Neural cell (in vitro differentiated cells): Measurements from ENCODE around the gene SRPK1. TPM values are rescaled to one million over a fixed set of nuclear protein-coding genes. Genes with fewer than 3 reads are reported as not detected.
"Not testable (repeated sequence)": the region's sequence is repeated elsewhere in the genome, so short reads cannot be mapped to it uniquely, and the experiment has no call there.

Source experiments
- H2AFZ ChIP-seq: fragments of 200-600, 300-800 bp; sonication (generic), shearing (Covaris generic); 2 replicates; pipeline ENCODE4 v1.6.0; 2014; ENCODE audit warnings: low read depth, mild to moderate bottlenecking, antibody characterized with exemption, low read length, moderate library complexity
- H3F3A ChIP-seq: fragments of 200-600 bp; shearing (Covaris generic); 2 replicates; pipeline ENCODE4 v1.6.1; 2016; ENCODE audit warnings: mild to moderate bottlenecking, moderate library complexity, mixed read lengths, antibody characterized with exemption, low read length; ENCODE audit not compliant: insufficient read depth, poor library complexity, severe bottlenecking
- H3K27ac ChIP-seq: fragments of 200-600, 300-800 bp; sonication (generic), shearing (Covaris generic); 2 replicates; pipeline ENCODE4 v1.5.1; 2014; ENCODE audit warnings: mild to moderate bottlenecking, low read length, moderate library complexity
- H3K27me3 ChIP-seq: fragments of 300-800, 200-600 bp; sonication (generic), shearing (Covaris generic); 2 replicates; pipeline ENCODE4 v1.6.0; 2014; ENCODE audit warnings: mild to moderate bottlenecking, low read depth, low read length, moderate library complexity; ENCODE audit not compliant: insufficient read depth
- H3K36me3 ChIP-seq: fragments of 300-800, 200-600 bp; sonication (generic), shearing (Covaris generic); 2 replicates; pipeline ENCODE4 v1.5.1; 2014; ENCODE audit warnings: mild to moderate bottlenecking, antibody characterized with exemption, low read length, moderate library complexity; ENCODE audit not compliant: insufficient read depth
- H3K4me2 ChIP-seq: fragments of 300-800, 200-600 bp; sonication (generic), shearing (Covaris generic); 2 replicates; pipeline ENCODE4 v1.6.0; 2014; ENCODE audit warnings: mild to moderate bottlenecking, low read length
- H3K4me3 ChIP-seq: fragments of 300-800, 200-600 bp; sonication (generic), shearing (Covaris generic); 2 replicates; pipeline ENCODE4 v1.5.1; 2014; ENCODE audit warnings: mild to moderate bottlenecking, low read length, moderate library complexity
- H3K79me2 ChIP-seq: fragments of 200-600 bp; shearing (Covaris generic); replicated peaks from 2 replicates; pipeline ENCODE4 v1.6.0; 2014; ENCODE audit warnings: mild to moderate bottlenecking, low read length, moderate library complexity; ENCODE audit not compliant: insufficient read depth
- H3K9ac ChIP-seq: fragments of 300-800, 200-600 bp; sonication (generic), shearing (Covaris generic); 2 replicates; pipeline ENCODE4 v1.6.1; 2016; ENCODE audit warnings: mild to moderate bottlenecking, low read length, mixed read lengths
- H3K9me2 ChIP-seq: fragments of 200-600 bp; shearing (Covaris generic); 2 replicates; pipeline ENCODE4 v1.6.1; 2016; ENCODE audit warnings: mild to moderate bottlenecking, low read length, mixed read lengths; ENCODE audit not compliant: insufficient read depth
- H3K9me3 ChIP-seq: fragments of 200-600, 300-800 bp; sonication (generic), shearing (Covaris generic); 2 replicates; pipeline ENCODE4 v1.6.1; 2016; ENCODE audit warnings: mild to moderate bottlenecking, mixed run types, low read length, moderate library complexity, mixed read lengths
- H4K20me1 ChIP-seq: fragments of 200-600 bp; shearing (Covaris generic); 2 replicates; pipeline ENCODE4 v1.6.1; 2016; ENCODE audit warnings: mild to moderate bottlenecking, mixed run types; ENCODE audit not compliant: insufficient read depth
- EP300 ChIP-seq: fragments of 450-650 bp; conservative IDR thresholded peaks from 2 replicates; pipeline ENCODE4 v1.6.1; 2014; ENCODE audit warnings: antibody characterized with exemption, mild to moderate bottlenecking, moderate library complexity; ENCODE audit not compliant: poor library complexity, severe bottlenecking
- EZH2 ChIP-seq: fragments of 200-600, 300-800 bp; shearing (Covaris generic), sonication (generic); IDR thresholded peaks from 2 replicates; pipeline ENCODE4 v1.6.1; 2014; ENCODE audit warnings: antibody characterized with exemption, low read length, borderline replicate concordance, mild to moderate bottlenecking; ENCODE audit not compliant: insufficient read depth, poor library complexity, severe bottlenecking
- MXI1 ChIP-seq: fragments of 450-650 bp; conservative IDR thresholded peaks from 2 replicates; pipeline ENCODE4 v1.6.1; 2014; ENCODE audit warnings: antibody characterized with exemption, mild to moderate bottlenecking; ENCODE audit not compliant: poor library complexity, severe bottlenecking
- POLR2AphosphoS5 ChIP-seq: IDR thresholded peaks from 2 replicates; pipeline ENCODE4 v1.6.1; 2012
- RAD21 ChIP-seq: fragments of 450-650 bp; conservative IDR thresholded peaks from 2 replicates; pipeline ENCODE4 v1.6.1; 2014; ENCODE audit warnings: antibody characterized with exemption, mild to moderate bottlenecking, moderate library complexity
- SMC3 ChIP-seq: fragments of 450-650 bp; conservative IDR thresholded peaks from 2 replicates; pipeline ENCODE4 v1.6.1; 2014; ENCODE audit warnings: antibody characterized with exemption, mild to moderate bottlenecking, moderate library complexity; ENCODE audit not compliant: poor library complexity
- TAF1 ChIP-seq: IDR thresholded peaks from 2 replicates; pipeline ENCODE4 v1.6.1; 2012; ENCODE audit warnings: low read depth
- polyA plus RNA-seq: library from polyadenylated mRNA; depleted of rRNA; stranded (reverse); fragments of >200 nt; gene quantifications from 2 replicates; pipeline ENCODE4 v1.2.3, GENCODE V29; 2014
- TF ChIP-seq, protein P1 (sequence below): fragments of 450-650 bp; IDR thresholded peaks from 2 replicates; pipeline ENCODE4 v1.5.1; 2014; ENCODE audit warnings: antibody characterized with exemption, mild to moderate bottlenecking, moderate library complexity; ENCODE audit not compliant: poor library complexity, severe bottlenecking
- TF ChIP-seq, protein P2 (sequence below): IDR thresholded peaks from 2 replicates; pipeline ENCODE4 v1.6.1; 2012; ENCODE audit warnings: borderline replicate concordance

Gene SRPK1
- polyA plus RNA-seq, 1 donor from 2014 or later = 39.9 TPM

DNA sequence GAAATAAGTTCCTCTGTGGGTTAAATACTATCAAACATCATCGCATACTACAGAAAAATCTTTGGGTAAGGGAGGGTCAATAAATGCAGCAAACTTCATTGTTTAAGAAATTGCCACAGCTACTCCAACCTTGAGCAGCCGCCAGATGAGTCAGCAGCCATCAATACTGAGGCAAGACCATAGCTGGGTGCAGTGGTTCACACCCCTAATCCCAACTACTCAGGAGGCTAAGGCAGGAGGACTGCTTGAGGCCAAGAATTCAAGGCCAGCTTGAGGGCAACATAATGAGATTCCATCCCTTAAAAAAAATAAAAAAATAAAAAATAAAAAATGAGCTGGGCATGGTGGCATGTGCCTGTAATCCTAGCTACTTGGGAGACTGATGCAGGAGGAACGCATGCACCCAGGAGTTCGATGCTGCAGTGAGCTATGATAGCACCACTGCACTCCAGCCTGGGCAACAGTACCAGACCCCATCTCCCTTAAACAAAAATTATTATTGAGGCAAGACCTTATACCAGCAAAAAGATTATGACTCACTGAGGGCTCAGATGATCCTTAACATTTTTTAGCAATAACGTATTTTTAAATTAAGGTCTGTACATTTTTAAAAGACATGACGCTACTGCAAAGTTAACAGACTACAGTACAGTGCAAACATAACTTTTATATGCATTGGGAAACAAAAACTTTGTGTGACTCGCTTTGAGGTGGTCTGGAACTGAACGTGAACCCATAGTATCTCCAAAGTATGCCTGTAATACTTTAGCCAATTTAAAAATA is 8.8 kb downstream of the SRPK1 start:
- TF ChIP-seq RAD21 (no peak), TAF1 (no peak), EP300 (no peak), SMC3 (no peak), POLR2AphosphoS5 (no peak), MXI1 (no peak), EZH2 (no peak)
- TF ChIP-seq, protein P1, sequence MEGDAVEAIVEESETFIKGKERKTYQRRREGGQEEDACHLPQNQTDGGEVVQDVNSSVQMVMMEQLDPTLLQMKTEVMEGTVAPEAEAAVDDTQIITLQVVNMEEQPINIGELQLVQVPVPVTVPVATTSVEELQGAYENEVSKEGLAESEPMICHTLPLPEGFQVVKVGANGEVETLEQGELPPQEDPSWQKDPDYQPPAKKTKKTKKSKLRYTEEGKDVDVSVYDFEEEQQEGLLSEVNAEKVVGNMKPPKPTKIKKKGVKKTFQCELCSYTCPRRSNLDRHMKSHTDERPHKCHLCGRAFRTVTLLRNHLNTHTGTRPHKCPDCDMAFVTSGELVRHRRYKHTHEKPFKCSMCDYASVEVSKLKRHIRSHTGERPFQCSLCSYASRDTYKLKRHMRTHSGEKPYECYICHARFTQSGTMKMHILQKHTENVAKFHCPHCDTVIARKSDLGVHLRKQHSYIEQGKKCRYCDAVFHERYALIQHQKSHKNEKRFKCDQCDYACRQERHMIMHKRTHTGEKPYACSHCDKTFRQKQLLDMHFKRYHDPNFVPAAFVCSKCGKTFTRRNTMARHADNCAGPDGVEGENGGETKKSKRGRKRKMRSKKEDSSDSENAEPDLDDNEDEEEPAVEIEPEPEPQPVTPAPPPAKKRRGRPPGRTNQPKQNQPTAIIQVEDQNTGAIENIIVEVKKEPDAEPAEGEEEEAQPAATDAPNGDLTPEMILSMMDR = no peak
- TF ChIP-seq, protein P2, sequence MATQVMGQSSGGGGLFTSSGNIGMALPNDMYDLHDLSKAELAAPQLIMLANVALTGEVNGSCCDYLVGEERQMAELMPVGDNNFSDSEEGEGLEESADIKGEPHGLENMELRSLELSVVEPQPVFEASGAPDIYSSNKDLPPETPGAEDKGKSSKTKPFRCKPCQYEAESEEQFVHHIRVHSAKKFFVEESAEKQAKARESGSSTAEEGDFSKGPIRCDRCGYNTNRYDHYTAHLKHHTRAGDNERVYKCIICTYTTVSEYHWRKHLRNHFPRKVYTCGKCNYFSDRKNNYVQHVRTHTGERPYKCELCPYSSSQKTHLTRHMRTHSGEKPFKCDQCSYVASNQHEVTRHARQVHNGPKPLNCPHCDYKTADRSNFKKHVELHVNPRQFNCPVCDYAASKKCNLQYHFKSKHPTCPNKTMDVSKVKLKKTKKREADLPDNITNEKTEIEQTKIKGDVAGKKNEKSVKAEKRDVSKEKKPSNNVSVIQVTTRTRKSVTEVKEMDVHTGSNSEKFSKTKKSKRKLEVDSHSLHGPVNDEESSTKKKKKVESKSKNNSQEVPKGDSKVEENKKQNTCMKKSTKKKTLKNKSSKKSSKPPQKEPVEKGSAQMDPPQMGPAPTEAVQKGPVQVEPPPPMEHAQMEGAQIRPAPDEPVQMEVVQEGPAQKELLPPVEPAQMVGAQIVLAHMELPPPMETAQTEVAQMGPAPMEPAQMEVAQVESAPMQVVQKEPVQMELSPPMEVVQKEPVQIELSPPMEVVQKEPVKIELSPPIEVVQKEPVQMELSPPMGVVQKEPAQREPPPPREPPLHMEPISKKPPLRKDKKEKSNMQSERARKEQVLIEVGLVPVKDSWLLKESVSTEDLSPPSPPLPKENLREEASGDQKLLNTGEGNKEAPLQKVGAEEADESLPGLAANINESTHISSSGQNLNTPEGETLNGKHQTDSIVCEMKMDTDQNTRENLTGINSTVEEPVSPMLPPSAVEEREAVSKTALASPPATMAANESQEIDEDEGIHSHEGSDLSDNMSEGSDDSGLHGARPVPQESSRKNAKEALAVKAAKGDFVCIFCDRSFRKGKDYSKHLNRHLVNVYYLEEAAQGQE = no peak
- Histone ChIP-seq H3K9me3 (peaks cover 18% of the 10 kb centered on the region), H3K79me2 (peaks cover 38% of the 10 kb centered on the region), H3K36me3 (no peaks in the 10 kb centered on the region), H3K9me2 (no peaks in the 10 kb centered on the region), H2AFZ (no peak overlapping the region), H3K9ac (no peak overlapping the region), H3K27me3 (no peaks in the 10 kb centered on the region), H3K4me2 (no peak overlapping the region), H3K4me3 (no peak overlapping the region), H3K27ac (no peak overlapping the region), H4K20me1 (no peaks in the 10 kb centered on the region), H3F3A (no peaks in the 10 kb centered on the region)

DNA sequence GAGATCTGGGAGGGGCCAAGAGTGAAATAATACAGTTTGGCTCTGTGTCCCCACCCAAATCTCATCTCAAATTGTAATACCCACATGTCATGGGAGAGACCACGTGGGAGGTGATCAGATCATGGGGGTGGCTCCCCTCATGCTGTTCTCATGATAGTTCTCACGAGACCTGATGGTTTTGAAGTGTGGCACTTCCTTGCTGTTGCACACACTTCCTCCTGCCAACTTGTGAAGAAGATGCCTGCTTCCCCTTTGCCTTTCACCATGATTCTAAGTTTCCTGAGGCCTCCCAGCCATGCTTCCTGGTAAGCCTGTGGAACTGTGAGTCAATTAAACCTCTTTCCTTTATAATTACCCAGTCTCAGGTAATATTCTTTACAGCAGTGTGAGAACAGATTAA is 11.3 kb downstream of the SRPK1 start:
- not testable (repeated sequence) for H3K27ac ChIP-seq, H2AFZ ChIP-seq, H3K9me2 ChIP-seq, H3K27me3 ChIP-seq, H4K20me1 ChIP-seq, H3K4me2 ChIP-seq, H3K36me3 ChIP-seq, H3K9ac ChIP-seq, H3K4me3 ChIP-seq, H3F3A ChIP-seq
- Histone ChIP-seq H3K79me2 (peaks cover 38% of the 10 kb centered on the region), H3K9me3 (peaks cover 18% of the 10 kb centered on the region)

DNA sequence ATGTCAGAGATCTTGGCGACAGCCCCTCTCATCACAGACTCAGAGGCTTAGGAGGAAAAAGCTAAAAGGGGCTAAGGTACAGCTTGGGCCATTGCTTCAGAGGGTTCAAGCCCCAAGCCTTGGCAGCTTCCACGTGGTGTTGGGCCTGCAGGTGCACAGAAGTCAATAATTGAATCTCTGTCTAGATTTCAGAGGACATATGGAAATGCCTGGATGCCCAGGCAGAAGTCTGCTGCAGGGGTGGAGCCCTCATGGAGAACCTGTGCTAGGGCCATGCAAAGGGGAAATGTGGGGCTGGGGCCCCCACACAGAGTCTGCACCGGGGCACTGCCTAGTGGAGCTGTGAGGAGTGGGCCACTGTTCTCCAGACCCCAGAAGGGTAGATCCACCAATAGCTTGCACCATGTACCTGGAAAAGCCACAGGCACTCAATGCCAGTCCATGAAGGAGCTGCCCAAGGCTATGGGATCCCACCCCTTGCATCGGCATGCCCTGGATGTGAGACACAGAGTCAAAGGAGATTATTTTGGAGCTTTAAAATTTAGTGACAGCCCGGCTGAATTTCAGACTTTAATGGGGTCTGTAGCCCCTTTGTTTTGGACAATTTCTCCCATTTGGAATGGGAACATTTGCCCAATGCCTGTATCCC is 12.0 kb downstream of the SRPK1 start:
- not testable (repeated sequence) for H3K9ac ChIP-seq
- H3K79me2 ChIP-seq = peaks cover 38% of the 10 kb centered on the region

More for the DNA sequence above, 12.0 kb downstream of the SRPK1 start:
- H3K27ac ChIP-seq, H3F3A ChIP-seq, H3K9me2 ChIP-seq, H3K4me3 ChIP-seq, H2AFZ ChIP-seq, H3K36me3 ChIP-seq, H3K27me3 ChIP-seq, H4K20me1 ChIP-seq, H3K4me2 ChIP-seq: not testable (repeated sequence)
- peaks cover 18% of the 10 kb centered on the region for H3K9me3 ChIP-seq
